IMR-90 (cell line): ENCODE measurements around the gene INPP5A. TPM values are rescaled to one million over a fixed set of nuclear protein-coding genes. Genes with fewer than 3 reads are reported as not detected.

Source experiments
- ATAC-seq: fragments of 200-7000 bp; cut with Tn5 transposase; 2 replicates; pipeline ENCODE4 v1.9.1; 2020; ENCODE audit warnings: low read depth, mild to moderate bottlenecking, moderate library complexity
- BruUV-seq: library from RNA; stranded (reverse); fragments of 400-500 nt; replicated peaks from 2 replicates; lab custom pipeline; 2021; lab: Mats Ljungman, UMichigan
- CTCF ChIA-PET: fragments of 300-600 bp; formaldehyde crosslinking; extraction: SDS; loops from one replicate; lab custom pipeline; 2021; ENCODE audit warnings: antibody characterized with exemption; lab: Yijun Ruan, JAX
- POLR2A ChIA-PET: fragments of 300-600 bp; sonication (Branson Sonifier 250); formaldehyde crosslinking; loops from one replicate; lab custom pipeline; 2022; ENCODE audit warnings: antibody characterized with exemption; ENCODE audit not compliant: unreplicated experiment; lab: Charles Lee
- DNase-seq: peaks from one replicate; pipeline ENCODE4 v3.0.0; 2013
- H2AFZ ChIP-seq: replicated peaks from 2 replicates; pipeline ENCODE3; 2013; ENCODE audit warnings: low read length, mild to moderate bottlenecking; ENCODE audit not compliant: poor library complexity
- H2AK5ac ChIP-seq: 2 replicates; pipeline ENCODE4 v1.6.1; 2013; ENCODE audit warnings: low read depth, low read length, inconsistent platforms
- H2AK9ac ChIP-seq: replicated peaks from 2 replicates; pipeline ENCODE3; 2013; ENCODE audit warnings: mild to moderate bottlenecking, low read depth, low read length, moderate library complexity; ENCODE audit not compliant: poor library complexity
- H2BK120ac ChIP-seq: 2 replicates; pipeline ENCODE4 v1.6.1; 2013; ENCODE audit warnings: low read depth, low read length, inconsistent platforms
- H2BK15ac ChIP-seq: 3 replicates; pipeline ENCODE4 v1.6.1; 2013; ENCODE audit warnings: low read depth, low read length, inconsistent platforms
- H2BK20ac ChIP-seq: 2 replicates; pipeline ENCODE4 v1.6.1; 2013; ENCODE audit warnings: low read depth, mild to moderate bottlenecking, inconsistent platforms, low read length, moderate library complexity
- H2BK5ac ChIP-seq: 2 replicates; pipeline ENCODE4 v1.6.1; 2013; ENCODE audit warnings: mild to moderate bottlenecking, low read depth, low read length, inconsistent platforms; ENCODE audit not compliant: poor library complexity, severe bottlenecking
- H3K14ac ChIP-seq: replicated peaks from 2 replicates; pipeline ENCODE4 v1.6.1; 2013; ENCODE audit warnings: low read depth, low read length, inconsistent platforms
- H3K18ac ChIP-seq: 2 replicates; pipeline ENCODE4 v1.6.1; 2013; ENCODE audit warnings: low read depth, low read length, control low read depth
- H3K23ac ChIP-seq: 2 replicates; pipeline ENCODE4 v1.6.1; 2013; ENCODE audit warnings: low read depth, low read length, inconsistent platforms
- H3K27ac ChIP-seq: 2 replicates; pipeline ENCODE4 v1.5.1; 2013; ENCODE audit warnings: mild to moderate bottlenecking, control low read depth, low read length; ENCODE audit not compliant: insufficient read depth
- H3K27me3 ChIP-seq: 2 replicates; pipeline ENCODE4 v1.6.1; 2013; ENCODE audit warnings: low read length; ENCODE audit not compliant: control insufficient read depth, insufficient read depth
- H3K36me3 ChIP-seq: 2 replicates; pipeline ENCODE4 v1.6.1; 2013; ENCODE audit warnings: low read length, mixed read lengths; ENCODE audit not compliant: control insufficient read depth, insufficient read depth
- H3K4ac ChIP-seq: 2 replicates; pipeline ENCODE4 v1.6.1; 2013; ENCODE audit warnings: low read depth, low read length, inconsistent platforms
- H3K4me1 ChIP-seq: 2 replicates; pipeline ENCODE4 v1.6.1; 2013; ENCODE audit warnings: low read length, mixed read lengths; ENCODE audit not compliant: control insufficient read depth, insufficient read depth
- H3K4me2 ChIP-seq: 2 replicates; pipeline ENCODE4 v1.6.1; 2013; ENCODE audit warnings: low read depth, mild to moderate bottlenecking, control low read depth, low read length, moderate library complexity
- H3K4me3 ChIP-seq: 2 replicates; pipeline ENCODE4 v1.5.1; 2013; ENCODE audit warnings: low read depth, mild to moderate bottlenecking, control low read depth, low read length, moderate library complexity; ENCODE audit not compliant: insufficient read depth
- H3K56ac ChIP-seq: 2 replicates; pipeline ENCODE4 v1.6.1; 2013; ENCODE audit warnings: low read length, inconsistent platforms; ENCODE audit not compliant: insufficient read depth; ENCODE audit errors: extremely low read depth
- H3K79me1 ChIP-seq, 2 experiments: 2 replicates each; pipeline ENCODE4 v1.6.1; 2013; ENCODE audit warnings: low read length in 2 of 2, inconsistent platforms in 1 of 2, low read depth in 1 of 2
- H3K9ac ChIP-seq: 2 replicates; pipeline ENCODE4 v1.6.1; 2013; ENCODE audit warnings: low read depth, low read length, control low read depth
- H3K9me1 ChIP-seq: 2 replicates; pipeline ENCODE4 v1.6.1; 2013; ENCODE audit warnings: low read length, inconsistent platforms; ENCODE audit not compliant: insufficient read depth
- H3K9me3 ChIP-seq: 2 replicates; pipeline ENCODE4 v1.6.1; 2013; ENCODE audit warnings: low read length; ENCODE audit not compliant: control insufficient read depth, insufficient read depth
- H4K20me1 ChIP-seq: 2 replicates; pipeline ENCODE4 v1.6.1; 2013; ENCODE audit warnings: low read length, inconsistent platforms; ENCODE audit not compliant: insufficient read depth
- H4K5ac ChIP-seq: 2 replicates; pipeline ENCODE4 v1.6.1; 2013; ENCODE audit warnings: mild to moderate bottlenecking, low read depth, low read length, control low read depth
- H4K8ac ChIP-seq, 2 experiments: 2 replicates each; pipeline ENCODE4 v1.6.1; 2013; ENCODE audit warnings: low read depth in 2 of 2, low read length in 2 of 2, control low read depth in 1 of 2, inconsistent platforms in 1 of 2
- H4K91ac ChIP-seq: 2 replicates; pipeline ENCODE4 v1.6.1; 2013; ENCODE audit warnings: low read depth, low read length, inconsistent platforms; ENCODE audit not compliant: insufficient read depth
- ELK1 ChIP-seq: fragments of 150-350 bp; IDR thresholded peaks from 2 replicates; pipeline ENCODE4 v1.6.1; 2016; ENCODE audit warnings: low read depth, mild to moderate bottlenecking, low read length, moderate library complexity, borderline replicate concordance
- FOS ChIP-seq: fragments of 150-350 bp; IDR thresholded peaks from 2 replicates; pipeline ENCODE4 v1.6.1; 2016; ENCODE audit warnings: low read depth, low read length
- MAFK ChIP-seq: IDR thresholded peaks from 2 replicates; pipeline ENCODE4 v1.6.1; 2012; ENCODE audit warnings: low read depth, low read length, improper control_type of control experiment
- POLR2A ChIP-seq: IDR thresholded peaks from 2 replicates; pipeline ENCODE4 v1.6.1; 2012; ENCODE audit warnings: mild to moderate bottlenecking, low read depth, low read length
- RAD21 ChIP-seq: IDR thresholded peaks from 2 replicates; pipeline ENCODE4 v1.6.1; 2012; ENCODE audit warnings: low read length, improper control_type of control experiment
- RCOR1 ChIP-seq: IDR thresholded peaks from 2 replicates; pipeline ENCODE4 v1.6.1; 2012; ENCODE audit warnings: mild to moderate bottlenecking, low read length, improper control_type of control experiment; ENCODE audit not compliant: insufficient replicate concordance
- RFX5 ChIP-seq: IDR thresholded peaks from 2 replicates; pipeline ENCODE4 v1.8.0; 2012; ENCODE audit warnings: low read depth, mild to moderate bottlenecking, low read length, moderate library complexity
- WGBS, 2 experiments: methylation state at CpG; one replicate each; pipeline versions ENCODE4 v1.1.5 to v1.1.7; 2013; ENCODE audit warnings: missing lambda C conversion rate in 2 of 2; ENCODE audit not compliant: insufficient read length in 1 of 2; ENCODE audit errors: extremely low coverage in 2 of 2; 5-methylcytosine and 5-hydroxymethylcytosine counted together
- dilution Hi-C: fragments of 300-500 bp; cut with HindIII; formaldehyde crosslinking; loops from one replicate; pipeline ENCODE4 v1.14.3; 2018; ENCODE audit warnings: low sequenced_read_pairs; ENCODE audit not compliant: unreplicated experiment
- in situ Hi-C: fragments of 300-500 bp; cut with MboI; formaldehyde crosslinking; loops from 3 replicates; pipeline ENCODE4 v1.14.3; 2019; ENCODE audit warnings: low sequenced_read_pairs, inconsistent platforms, mixed read lengths
- intact Hi-C: fragments of 100-400 bp; cut with micrococcal nuclease; formaldehyde crosslinking; loops from 2 replicates; pipeline ENCODE4 v1.10.0; 2022
- polyA plus RNA-seq, 3 experiments: library from polyadenylated mRNA; depleted of rRNA; stranded (reverse); fragments of >200 nt; gene quantifications; 2 replicates each; pipeline ENCODE4 v1.2.3, GENCODE V29; 2012; ENCODE audit warnings: low replicate concordance in 1 of 3
- total RNA-seq: library from RNA; depleted of rRNA; stranded (reverse); fragments of >200 nt; gene quantifications from 2 replicates; pipeline ENCODE4 v1.2.3, GENCODE V29; 2012

Gene INPP5A
- total and polyA plus RNA-seq, 2 of the 4 experiments (the other 2 are of a cell fraction), result 21.4 to 36.7 TPM

GRCh38 chr10:132774181-132774901 is 236.8 kb downstream of the INPP5A start:
- in situ Hi-C loops, result loop anchor here (10.0 kb wide), 1 partner anchor 120 kb away; no protein-coding TSS in a partner anchor
- no peak overlapping the region for H4K8ac ChIP-seq
- no peak overlapping the region for H3K14ac ChIP-seq
- POLR2A ChIA-PET, result no interaction called here
- H3K9me3 ChIP-seq, result no peaks in the 10 kb centered on the region
- no peaks in the 10 kb centered on the region for H3K79me1 ChIP-seq
- H4K91ac ChIP-seq, result no peak overlapping the region
- H2BK5ac ChIP-seq, result no peak overlapping the region
- H3K4me1 ChIP-seq, result no peaks in the 10 kb centered on the region
- CTCF ChIA-PET, result no interaction called here
- H3K23ac ChIP-seq, result no peak overlapping the region
- no peak for TF ChIP-seq MAFK
- no peak for TF ChIP-seq POLR2A
- no peak for TF ChIP-seq RCOR1
- no peak for TF ChIP-seq ELK1
- no peak for TF ChIP-seq RAD21
- no peak for TF ChIP-seq RFX5
- TF ChIP-seq FOS, result no peak
- H4K20me1 ChIP-seq, result peaks cover 3% of the 10 kb centered on the region; the same call in 1 of the 2 replicates
- H2BK120ac ChIP-seq, result no peak overlapping the region
- ATAC-seq (no peak), DNase-seq (no peak)
- BruUV-seq, result no TSS peak
- intact Hi-C loops, result no loop called here
- H2AK5ac ChIP-seq, result no peak overlapping the region
- peaks cover 1% of the 10 kb centered on the region; the same call in 1 of the 2 replicates for H3K36me3 ChIP-seq
- H3K9me1 ChIP-seq, result no peaks in the 10 kb centered on the region
- no peak overlapping the region for H3K18ac ChIP-seq
- no peak overlapping the region for H3K56ac ChIP-seq
- H4K5ac ChIP-seq, result no peak overlapping the region
- H2AK9ac ChIP-seq, result peak overlapping the region; percentile 55
- dilution Hi-C loops, result no loop called here
- no peak overlapping the region for H2BK15ac ChIP-seq
- H3K4me2 ChIP-seq, result no peak overlapping the region
- no peak overlapping the region for H2BK20ac ChIP-seq
- no peak overlapping the region for H3K4me3 ChIP-seq
- no peaks in the 10 kb centered on the region for H3K27me3 ChIP-seq
- no peak overlapping the region for H3K27ac ChIP-seq
- H3K9ac ChIP-seq, result no peak overlapping the region
- H2AFZ ChIP-seq, result no peak overlapping the region
- no peak overlapping the region for H3K4ac ChIP-seq
- 74% methylated on average over 11 of the region's 29 CpGs; no CpG with 5 or more reads in 1 of the 2 experiments for WGBS, 2 experiments
